Measurements from ENCODE around the gene OR4Q2. TPM values are rescaled to one million over a fixed set of nuclear protein-coding genes. Genes with fewer than 3 reads are reported as not detected.
"Not testable (repeated sequence)": the region's sequence is repeated elsewhere in the genome, so short reads cannot be mapped to it uniquely, and the experiment has no call there.

Gene OR4Q2
- total RNA-seq (2021) = not detected in 2 replicates
- not detected for Bru-seq, nascent RNA
- BruChase-seq, experiment 1, labeled RNA remaining after a 2-hour chase = not detected
- not detected for BruChase-seq, experiment 2, labeled RNA remaining after a 6-hour chase
- long read RNA-seq = 0 reads

- intact Hi-C loops (cut with micrococcal nuclease; ENCODE audit: unreplicated experiment) = no loop called here
- CTCF ChIA-PET = no interaction called here
- no TSS peak for BruUV-seq (replicated peaks)
These were observed at the start of gene OR4Q2 for GRCh38 chr14:20001863-20002262. Gene OR4Q2, plus strand, starts transcription at chr14:20002163.

GRCh38 chr14:19969735-19970134 is 32.2 kb upstream of the OR4Q2 start:
- DNase-seq (ENCODE audit: low spot score); intact Hi-C loops (cut with micrococcal nuclease; ENCODE audit: unreplicated experiment); H3K27me3 ChIP-seq (replicated peaks; ENCODE audit: insufficient read depth, low read depth, low read length, poor library complexity); H3K36me3 ChIP-seq (ENCODE audit: insufficient read depth, low read length, poor library complexity, severe bottlenecking); H3K4me3 ChIP-seq (ENCODE audit: low read depth, low read length, poor library complexity, severe bottlenecking); H3K4me1 ChIP-seq (ENCODE audit: insufficient read depth, low read length, poor library complexity, severe bottlenecking); POLR2A ChIA-PET (ENCODE audit: low non-redundant PET); H3K27ac ChIP-seq (ENCODE audit: low read depth, low read length, poor library complexity, severe bottlenecking); BruUV-seq (replicated peaks); H3K9me3 ChIP-seq (ENCODE audit: low read depth, low read length, poor library complexity, severe bottlenecking); CTCF ChIA-PET: not testable (repeated sequence)

More at GRCh38 chr14:20001863-20002262, at the start of gene OR4Q2:
- POLR2A ChIA-PET (ENCODE audit: low non-redundant PET) = no interaction called here
- H3K4me1 ChIP-seq (ENCODE audit: insufficient read depth, low read length, poor library complexity, severe bottlenecking) = no peaks in the 10 kb centered on the region
- DNase-seq (ENCODE audit: low spot score) = no peak
- H3K27me3 ChIP-seq (replicated peaks; ENCODE audit: insufficient read depth, low read depth, low read length, poor library complexity) = no peaks in the 10 kb centered on the region
- TF ChIP-seq EZH2 (IDR thresholded peaks at IDR 0.05; ENCODE audit: borderline replicate concordance, low read depth, low read length, poor library complexity, severe bottlenecking) (no peak), CTCF (conservative IDR thresholded peaks at IDR 0.05; ENCODE audit: low read depth, low read length) (no peak)
- H3K9me3 ChIP-seq (ENCODE audit: low read depth, low read length, poor library complexity, severe bottlenecking) = peaks cover 16% of the 10 kb centered on the region
- H3K36me3 ChIP-seq (ENCODE audit: insufficient read depth, low read length, poor library complexity, severe bottlenecking) = no peaks in the 10 kb centered on the region
- no peak within 1 kb of the TSS for H3K27ac ChIP-seq (ENCODE audit: low read depth, low read length, poor library complexity, severe bottlenecking)
- no peak within 1 kb of the TSS for H3K4me3 ChIP-seq (ENCODE audit: low read depth, low read length, poor library complexity, severe bottlenecking)

- CTCF ChIA-PET = no interaction called here
- POLR2A ChIA-PET (ENCODE audit: low non-redundant PET) = no interaction called here
- no peaks in the 10 kb centered on the region for H3K4me1 ChIP-seq (ENCODE audit: insufficient read depth, low read length, poor library complexity, severe bottlenecking)
- no peak overlapping the region for H3K4me3 ChIP-seq (ENCODE audit: low read depth, low read length, poor library complexity, severe bottlenecking)
- TF ChIP-seq EZH2 (IDR thresholded peaks at IDR 0.05; ENCODE audit: borderline replicate concordance, low read depth, low read length, poor library complexity, severe bottlenecking) (no peak), CTCF (conservative IDR thresholded peaks at IDR 0.05; ENCODE audit: low read depth, low read length) (no peak)
- H3K27me3 ChIP-seq (replicated peaks; ENCODE audit: insufficient read depth, low read depth, low read length, poor library complexity) = no peaks in the 10 kb centered on the region
- intact Hi-C loops (cut with micrococcal nuclease; ENCODE audit: unreplicated experiment) = no loop called here
- no TSS peak for BruUV-seq (replicated peaks)
- no peaks in the 10 kb centered on the region for H3K36me3 ChIP-seq (ENCODE audit: insufficient read depth, low read length, poor library complexity, severe bottlenecking)
- H3K9me3 ChIP-seq (ENCODE audit: low read depth, low read length, poor library complexity, severe bottlenecking) = no peaks in the 10 kb centered on the region
- no peak for DNase-seq (ENCODE audit: low spot score)
- no peak overlapping the region for H3K27ac ChIP-seq (ENCODE audit: low read depth, low read length, poor library complexity, severe bottlenecking)
These were observed 27.1 kb upstream of the OR4Q2 start for GRCh38 chr14:19974844-19975243.

DNA sequence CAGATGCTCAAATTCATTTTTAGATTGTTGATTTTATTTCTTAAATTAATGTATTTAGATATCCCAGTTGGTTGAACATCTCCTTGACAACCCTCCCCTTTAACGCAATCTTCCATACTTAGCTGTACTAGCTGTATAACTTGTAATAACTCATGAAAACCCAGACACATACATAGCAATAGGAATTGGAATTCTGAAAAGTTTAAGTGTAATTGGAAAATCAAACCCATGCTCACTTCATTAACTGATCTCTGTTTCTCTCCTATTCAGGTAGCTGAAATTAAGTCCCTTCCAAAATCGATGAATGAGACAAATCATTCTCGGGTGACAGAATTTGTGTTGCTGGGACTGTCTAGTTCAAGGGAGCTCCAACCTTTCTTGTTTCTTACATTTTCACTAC is 26.7 kb upstream of the OR4Q2 start, which contains the start of gene OR4K15:
TSS of gene OR4K15 (plus strand) at position 301 of the 400 bp plus-strand sequence. CDS start at position 301, 0 bp downstream.
- Histone ChIP-seq H3K36me3 (ENCODE audit: insufficient read depth, low read length, poor library complexity, severe bottlenecking) (no peaks in the 10 kb centered on the region), H3K9me3 (ENCODE audit: low read depth, low read length, poor library complexity, severe bottlenecking) (no peaks in the 10 kb centered on the region), H3K4me1 (ENCODE audit: insufficient read depth, low read length, poor library complexity, severe bottlenecking) (no peaks in the 10 kb centered on the region), H3K27me3 (replicated peaks; ENCODE audit: insufficient read depth, low read depth, low read length, poor library complexity) (no peaks in the 10 kb centered on the region), H3K27ac (ENCODE audit: low read depth, low read length, poor library complexity, severe bottlenecking) (no peak within 1 kb of the TSS), H3K4me3 (ENCODE audit: low read depth, low read length, poor library complexity, severe bottlenecking) (no peak within 1 kb of the TSS)
- intact Hi-C loops (cut with micrococcal nuclease; ENCODE audit: unreplicated experiment) = no loop called here
- no peak for DNase-seq (ENCODE audit: low spot score)
- TF ChIP-seq EZH2 (IDR thresholded peaks at IDR 0.05; ENCODE audit: borderline replicate concordance, low read depth, low read length, poor library complexity, severe bottlenecking) (no peak), CTCF (conservative IDR thresholded peaks at IDR 0.05; ENCODE audit: low read depth, low read length) (no peak)
- CTCF ChIA-PET = no interaction called here
- BruUV-seq (replicated peaks) = no TSS peak
- POLR2A ChIA-PET (ENCODE audit: low non-redundant PET) = no interaction called here

Measured in A673 (cell line).